K562 (cell line): ENCODE results near the gene VLDLR. TPM values are rescaled to one million over a fixed set of nuclear protein-coding genes. Genes with fewer than 3 reads are reported as not detected.

Experiments used
- ATAC-seq: fragments of 200-7000 bp; cut with Tn5 transposase; 3 replicates; pipeline ENCODE4 v1.9.1; 2020; ENCODE audit warnings: moderate library complexity
- BruUV-seq: library from RNA; stranded (reverse); fragments of 400-500 nt; replicated peaks from 2 replicates; lab custom pipeline; 2021; lab: Mats Ljungman, UMichigan
- CTCF ChIA-PET: fragments of 300-600 bp; formaldehyde crosslinking; extraction: SDS; loops from one replicate; lab custom pipeline; 2021; ENCODE audit warnings: low intra/inter-chr PET ratio; lab: Yijun Ruan, JAX
- POLR2A ChIA-PET: fragments of 300-600, 350-650 bp; sonication (Branson Sonifier 250); formaldehyde crosslinking; extraction: SDS; loops from one replicate; lab custom pipeline; 2021; ENCODE audit warnings: antibody characterized with exemption, inconsistent platforms; lab: Yijun Ruan, JAX
- DNase-seq, 4 experiments: peaks; one replicate each; pipeline versions ENCODE4 v3.0.0 to v3.0.0-alpha.2; 2011 to 2018; ENCODE audit warnings: low spot score in 3 of 4, mixed read lengths in 3 of 4; ENCODE audit errors: extremely low read depth in 1 of 4
- FAIRE-seq: peaks from 2 replicates; lab custom pipeline; 2011; peaks lifted over from hg19 to GRCh38; lab: Jason Lieb, UNC
- H2AFZ ChIP-seq: 2 replicates; pipeline ENCODE4 v1.6.0; 2011; ENCODE audit warnings: low read depth, low read length, control low read depth, inconsistent platforms
- H3K27ac ChIP-seq: fragments of 200-600 bp; 3 replicates; pipeline ENCODE4 v1.8.0; 2011; ENCODE audit warnings: low read depth, mild to moderate bottlenecking, control low read depth, inconsistent platforms, low read length, moderate library complexity, mixed read lengths; ENCODE audit errors: extremely low read depth
- H3K27me3 ChIP-seq, 2 experiments: fragments of 300-600 bp in 1 of 2; 2 replicates in 1 of 2; 3 replicates in 1 of 2; pipeline versions ENCODE4 v1.6.0 to v1.8.0; 2011; ENCODE audit warnings: inconsistent platforms in 2 of 2, low read length in 2 of 2, mild to moderate bottlenecking in 1 of 2, mixed read lengths in 1 of 2, moderate library complexity in 1 of 2; ENCODE audit not compliant: control insufficient read depth in 2 of 2, insufficient read depth in 2 of 2
- H3K36me3 ChIP-seq: fragments of 300-600 bp; 3 replicates; pipeline ENCODE4 v1.8.0; 2011; ENCODE audit warnings: mild to moderate bottlenecking, low read length, inconsistent platforms; ENCODE audit not compliant: control insufficient read depth, insufficient read depth
- H3K4me1 ChIP-seq, 2 experiments: fragments of 200-600 bp in 1 of 2; replicated peaks in 1 of 2; 2 replicates in 1 of 2; 3 replicates in 1 of 2; pipeline versions ENCODE4 v1.5.1 to v1.8.0; 2011; ENCODE audit warnings: inconsistent platforms in 2 of 2, low read length in 2 of 2, mild to moderate bottlenecking in 1 of 2, mixed read lengths in 1 of 2, moderate library complexity in 1 of 2; ENCODE audit not compliant: control insufficient read depth in 2 of 2, insufficient read depth in 2 of 2
- H3K4me2 ChIP-seq: 2 replicates; pipeline ENCODE4 v1.6.1; 2011; ENCODE audit warnings: low read length, control low read depth, inconsistent platforms, mixed read lengths; ENCODE audit not compliant: insufficient read depth
- H3K4me3 ChIP-seq: fragments of 200-600 bp; sonication (generic), shearing (Covaris generic); 2 replicates; pipeline ENCODE4 v1.5.1; 2016; ENCODE audit warnings: control low read depth, inconsistent platforms
- H3K79me2 ChIP-seq: fragments of 200-600 bp; 3 replicates; pipeline ENCODE4 v1.8.0; 2011; ENCODE audit warnings: low read length, inconsistent platforms; ENCODE audit not compliant: control insufficient read depth, insufficient read depth
- H3K9ac ChIP-seq, 2 experiments: 2 replicates each; pipeline versions ENCODE4 v1.6.0 to v1.6.1; 2011; ENCODE audit warnings: low read depth in 2 of 2, low read length in 2 of 2, control low read depth in 1 of 2, inconsistent platforms in 1 of 2, mild to moderate bottlenecking in 1 of 2, mixed read lengths in 1 of 2; ENCODE audit not compliant: insufficient read depth in 1 of 2
- H3K9me1 ChIP-seq: one replicate; pipeline ENCODE4 v1.6.0; 2011; ENCODE audit warnings: inconsistent platforms, mild to moderate bottlenecking, low read length, moderate library complexity; ENCODE audit not compliant: control insufficient read depth, insufficient read depth
- H3K9me3 ChIP-seq: replicated peaks from 2 replicates; pipeline ENCODE4 v1.5.1; 2011; ENCODE audit warnings: low read depth, low read length, inconsistent platforms; ENCODE audit not compliant: control insufficient read depth, insufficient read depth
- H4K20me1 ChIP-seq: replicated peaks from 2 replicates; pipeline ENCODE4 v1.6.1; 2011; ENCODE audit warnings: low read length, inconsistent platforms, mixed read lengths; ENCODE audit not compliant: control insufficient read depth, insufficient read depth
- ADNP ChIP-seq: fragments of 200-800 bp; sonication (Bioruptor generic); IDR thresholded peaks from 2 replicates; pipeline ENCODE4 v1.6.1; 2016; ENCODE audit warnings: missing genetic modification characterization, missing compliant biosample characterization
- CREB5 ChIP-seq: fragments of 250-450 bp; sonication (Bioruptor Pico); IDR thresholded peaks from 2 replicates; pipeline ENCODE4 v1.5.0; 2020; ENCODE audit warnings: mild to moderate bottlenecking
- E2F5 ChIP-seq: sonication (generic); formaldehyde crosslinking; IDR thresholded peaks from 2 replicates; pipeline ENCODE4 v1.8.0; 2022; ENCODE audit warnings: mild to moderate bottlenecking, missing genetic modification reagents
- GMEB1 ChIP-seq: fragments of 250-450 bp; sonication (Bioruptor Pico); IDR thresholded peaks from 2 replicates; pipeline ENCODE4 v1.4.0; 2020; ENCODE audit warnings: mild to moderate bottlenecking
- GTF2E2 ChIP-seq: fragments of 200-800 bp; sonication (Bioruptor generic); IDR thresholded peaks from 2 replicates; pipeline ENCODE4 v1.6.1; 2016; ENCODE audit warnings: missing genetic modification characterization, missing compliant biosample characterization
- MCM2 ChIP-seq: fragments of 450-650 bp; IDR thresholded peaks from 2 replicates; pipeline ENCODE4 v1.6.1; 2017; ENCODE audit warnings: low read depth, mild to moderate bottlenecking
- SNAPC5 ChIP-seq: fragments of 250-450 bp; sonication (Bioruptor Pico); IDR thresholded peaks from 2 replicates; pipeline ENCODE4 v1.8.0; 2021; ENCODE audit warnings: moderate library complexity, mild to moderate bottlenecking, inconsistent platforms
- THAP12 ChIP-seq: fragments of 250-450 bp; sonication (Bioruptor Pico); IDR thresholded peaks from 2 replicates; pipeline ENCODE4 v1.9.0; 2021; ENCODE audit warnings: mild to moderate bottlenecking, inconsistent platforms
- XRCC5 ChIP-seq: fragments of 200-400 bp; formaldehyde crosslinking; IDR thresholded peaks from 2 replicates; pipeline ENCODE4 v1.6.1; 2017; ENCODE audit warnings: low read depth, mild to moderate bottlenecking, low read length
- ZBTB43 ChIP-seq: sonication (generic); formaldehyde crosslinking; IDR thresholded peaks from 2 replicates; pipeline ENCODE4 v1.8.0; 2023; ENCODE audit warnings: mild to moderate bottlenecking, missing genetic modification reagents
- ZNF24 ChIP-seq: fragments of 450-650 bp; IDR thresholded peaks from 2 replicates; pipeline ENCODE4 v1.6.1; 2016
- ZNF311 ChIP-seq: fragments of 250-450 bp; sonication (Bioruptor Pico); IDR thresholded peaks from 2 replicates; pipeline ENCODE4 v1.4.0; 2020; ENCODE audit warnings: mild to moderate bottlenecking, moderate library complexity
- ZNF384 ChIP-seq: IDR thresholded peaks from 2 replicates; pipeline ENCODE4 v1.6.1; 2012; ENCODE audit warnings: low read depth, low read length, improper control_type of control experiment
- ZNF444 ChIP-seq: fragments of 250-450 bp; sonication (Bioruptor Pico); IDR thresholded peaks from 2 replicates; pipeline ENCODE4 v1.4.0; 2020; ENCODE audit warnings: mild to moderate bottlenecking, moderate library complexity
- ZNF445 ChIP-seq: fragments of 250-450 bp; sonication (Bioruptor Pico); IDR thresholded peaks from 2 replicates; pipeline ENCODE4 v1.4.0; 2020; ENCODE audit warnings: low read depth, mild to moderate bottlenecking, moderate library complexity
- ZNF830 ChIP-seq: fragments of 250-450 bp; sonication (Bioruptor Pico); IDR thresholded peaks from 2 replicates; pipeline ENCODE4 v1.5.0; 2021; ENCODE audit warnings: mild to moderate bottlenecking
- WGBS: fragments of 100-300 bp; shearing (Covaris generic); methylation state at CpG from one replicate; pipeline ENCODE4 v1.1.6; 2016; ENCODE audit warnings: low coverage, mixed read lengths; ENCODE audit not compliant: insufficient coverage; ENCODE audit errors: missing lambda C conversion rate; 5-methylcytosine and 5-hydroxymethylcytosine counted together
- in situ Hi-C: fragments of 300-500 bp; cut with MboI; formaldehyde crosslinking; loops from 4 replicates; pipeline ENCODE4 v1.15.0; 2018; ENCODE audit warnings: inconsistent platforms, mixed read lengths
- intact Hi-C: fragments of 100-400 bp; cut with micrococcal nuclease; formaldehyde crosslinking; loops from 2 replicates; pipeline ENCODE4 v1.14.2; 2022
- polyA plus RNA-seq, 8 experiments: library from polyadenylated mRNA; depleted of rRNA in 4 of 8; stranded (reverse) in 5 of 8; unstranded in 3 of 8; fragments of >200 nt; fragmentation: Nextera tagmentation in 2 of 8; fragmentation: Illumina TruSeq in 1 of 8; extraction: Ambion mirVana in 2 of 8; extraction: Trizol in 1 of 8; gene quantifications; 2 replicates each; pipeline versions ENCODE4 v1.2.1 to v1.2.3, GENCODE V29; 2011 to 2014; ENCODE audit warnings: inconsistent platforms in 1 of 8, missing spikeins in 1 of 8
- total RNA-seq, 7 experiments: library from RNA; depleted of rRNA in 6 of 7; stranded (reverse); fragments of >200 nt in 6 of 7; fragmentation: Illumina TruSeq in 2 of 7; extraction: Trizol in 2 of 7; gene quantifications; 2 replicates each; pipeline versions ENCODE4 v1.2.1 to v1.2.3, GENCODE V29; 2011 to 2021; ENCODE audit warnings: low replicate concordance in 1 of 7

Gene VLDLR
- total and polyA plus RNA-seq, 9 of the 15 experiments (the other 6 are each of a cell fraction or from before 2014, with no cell fraction given): 0.03 to 0.58 (median 0.08) TPM

GRCh38 chr9:2673161-2673560 is 51.6 kb downstream of the VLDLR start:
- DNase-seq: no peak
- Histone ChIP-seq H3K9ac (no peak overlapping the region), H3K27ac (no peak overlapping the region), H3K4me1 (no peaks in the 10 kb centered on the region), H3K27me3 (no peaks in the 10 kb centered on the region), H3K9me3 (no peaks in the 10 kb centered on the region), H3K9me1 (no peaks in the 10 kb centered on the region), H2AFZ (no peak overlapping the region), H3K4me2 (no peak overlapping the region), H3K4me3 (no peak overlapping the region), H3K36me3 (no peaks in the 10 kb centered on the region), H4K20me1 (no peaks in the 10 kb centered on the region), H3K79me2 (no peaks in the 10 kb centered on the region)
- WGBS: 0% methylated on average over 1 of the region's 3 CpGs
- CTCF ChIA-PET: no interaction called here
- in situ Hi-C loops (no loop called here), intact Hi-C loops (no loop called here)
- BruUV-seq: no TSS peak
- no peak for TF ChIP-seq THAP12
- no peak for TF ChIP-seq GMEB1
- TF ChIP-seq ZNF830 (CRISPR knock-in tag): no peak
- no peak for TF ChIP-seq ZNF24
- TF ChIP-seq XRCC5: no peak
- no peak for TF ChIP-seq ZNF384
- no peak for TF ChIP-seq MCM2
- TF ChIP-seq SNAPC5 (CRISPR knock-in tag): no peak
- no peak for TF ChIP-seq E2F5 (CRISPR knock-in tag)
- no peak for TF ChIP-seq ZBTB43 (CRISPR knock-in tag)
- TF ChIP-seq ZNF445 (CRISPR knock-in tag): no peak
- no peak for TF ChIP-seq ZNF311 (CRISPR knock-in tag)
- TF ChIP-seq GTF2E2 (tag): no peak
- TF ChIP-seq CREB5 (CRISPR knock-in tag): no peak
- no peak for TF ChIP-seq ZNF444
- no peak for TF ChIP-seq ADNP (tag)
- no peak for ATAC-seq
- POLR2A ChIA-PET: no interaction called here
- FAIRE-seq: no peak
